OCI-LY3 (cell line): Measurements from ENCODE around the gene IRF6.

Experiments used
- EZH2phosphoT487 ChIP-seq: fragments of 200-600 bp; shearing (Covaris generic); IDR thresholded peaks from 2 replicates; pipeline ENCODE4 v1.6.1; 2018; ENCODE audit warnings: antibody characterized with exemption, mixed run types, low read depth
- TF ChIP-seq, protein P1 (sequence below): fragments of 200-600, 300-600 bp; sonication (generic); IDR thresholded peaks from 2 replicates; pipeline ENCODE4 v1.5.1; 2014; ENCODE audit warnings: antibody characterized with exemption, low read length, low read depth

DNA sequence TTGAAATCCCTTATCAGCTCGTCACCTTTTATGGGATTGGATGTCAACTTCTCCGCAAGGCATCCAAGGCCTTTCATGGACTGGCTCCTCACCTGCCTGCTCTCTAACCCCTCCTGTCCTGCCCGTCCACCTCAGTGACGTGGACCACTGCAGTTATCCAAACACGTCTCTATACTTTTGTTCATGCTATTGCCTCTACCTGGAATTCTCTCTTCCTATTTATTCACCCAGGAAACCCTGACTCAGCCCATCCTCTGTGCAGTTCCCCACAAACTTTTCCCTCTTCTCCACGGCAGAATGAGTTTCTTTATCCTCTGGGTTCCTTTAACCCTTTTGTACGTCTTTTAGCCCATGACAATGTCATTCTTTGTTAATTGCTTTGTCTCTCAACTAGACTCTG lies 16.8 kb upstream of the IRF6 start:
- TF ChIP-seq, protein P1, sequence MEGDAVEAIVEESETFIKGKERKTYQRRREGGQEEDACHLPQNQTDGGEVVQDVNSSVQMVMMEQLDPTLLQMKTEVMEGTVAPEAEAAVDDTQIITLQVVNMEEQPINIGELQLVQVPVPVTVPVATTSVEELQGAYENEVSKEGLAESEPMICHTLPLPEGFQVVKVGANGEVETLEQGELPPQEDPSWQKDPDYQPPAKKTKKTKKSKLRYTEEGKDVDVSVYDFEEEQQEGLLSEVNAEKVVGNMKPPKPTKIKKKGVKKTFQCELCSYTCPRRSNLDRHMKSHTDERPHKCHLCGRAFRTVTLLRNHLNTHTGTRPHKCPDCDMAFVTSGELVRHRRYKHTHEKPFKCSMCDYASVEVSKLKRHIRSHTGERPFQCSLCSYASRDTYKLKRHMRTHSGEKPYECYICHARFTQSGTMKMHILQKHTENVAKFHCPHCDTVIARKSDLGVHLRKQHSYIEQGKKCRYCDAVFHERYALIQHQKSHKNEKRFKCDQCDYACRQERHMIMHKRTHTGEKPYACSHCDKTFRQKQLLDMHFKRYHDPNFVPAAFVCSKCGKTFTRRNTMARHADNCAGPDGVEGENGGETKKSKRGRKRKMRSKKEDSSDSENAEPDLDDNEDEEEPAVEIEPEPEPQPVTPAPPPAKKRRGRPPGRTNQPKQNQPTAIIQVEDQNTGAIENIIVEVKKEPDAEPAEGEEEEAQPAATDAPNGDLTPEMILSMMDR, result no peak
- no peak for TF ChIP-seq EZH2phosphoT487
